KOPT-K1 (cell line): ENCODE measurements around the gene ITM2C.

ENCODE experiments used
- H3K27ac ChIP-seq: fragments of 200-600 bp; sonication (generic); 2 replicates; pipeline ENCODE4 v1.5.1; 2016; ENCODE audit warnings: antibody characterized with exemption, mild to moderate bottlenecking, low read depth, low read length; ENCODE audit not compliant: poor library complexity, severe bottlenecking
- H3K36me3 ChIP-seq: fragments of 200-600 bp; sonication (generic); 2 replicates; pipeline ENCODE4 v1.5.1; 2017; ENCODE audit warnings: antibody characterized with exemption, mild to moderate bottlenecking, low read length, moderate library complexity; ENCODE audit not compliant: insufficient read depth
- H3K9me3 ChIP-seq: fragments of 200-600 bp; sonication (generic); 2 replicates; pipeline ENCODE4 v1.5.1; 2017; ENCODE audit warnings: antibody characterized with exemption, low read length, mild to moderate bottlenecking; ENCODE audit not compliant: insufficient read depth, poor library complexity, severe bottlenecking

Gene ITM2C

DNA sequence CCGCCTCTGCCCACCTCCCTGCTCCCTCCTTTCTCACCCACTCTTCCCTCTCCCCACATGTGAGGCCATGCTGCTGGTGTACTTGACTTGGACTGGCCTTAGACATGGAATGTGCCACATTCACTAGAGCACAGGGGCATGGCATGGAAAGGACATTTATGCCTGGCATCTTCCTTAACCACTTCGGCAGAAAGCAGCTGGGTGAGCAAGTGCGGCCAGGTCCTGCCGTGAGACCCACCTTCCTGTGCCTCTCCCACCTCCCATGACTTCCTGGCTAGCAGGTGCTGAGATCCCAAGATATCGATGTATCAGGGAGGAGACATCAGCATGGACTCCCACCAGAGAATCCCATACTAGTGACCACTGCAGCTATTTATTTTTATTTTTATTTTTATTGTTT, 47.3 kb downstream of the ITM2C start:
- no peaks in the 10 kb centered on the region for H3K36me3 ChIP-seq
- H3K9me3 ChIP-seq: no peaks in the 10 kb centered on the region
- no peak overlapping the region for H3K27ac ChIP-seq

DNA sequence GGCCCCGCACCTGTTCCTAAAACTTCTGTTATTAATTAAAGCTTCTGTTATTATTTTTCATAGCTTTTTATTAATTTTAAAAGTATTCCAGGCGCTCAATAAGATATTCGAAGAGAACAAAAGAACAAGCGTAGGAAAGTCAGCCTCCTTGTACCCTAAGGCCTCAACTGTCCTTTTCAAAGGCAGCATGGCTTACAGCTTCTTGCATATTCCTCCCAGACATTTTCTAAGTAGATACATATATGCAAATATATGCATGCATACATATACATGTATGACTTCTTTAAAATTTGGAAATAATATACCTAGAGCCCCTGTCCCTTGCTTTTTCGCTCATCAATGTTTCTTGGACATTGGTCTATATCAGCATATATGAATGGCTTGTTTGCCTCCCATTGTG, 48.0 kb downstream of the ITM2C start:
- H3K36me3 ChIP-seq: no peaks in the 10 kb centered on the region
- H3K27ac ChIP-seq: no peak overlapping the region
- no peaks in the 10 kb centered on the region for H3K9me3 ChIP-seq

- no peak overlapping the region for H3K27ac ChIP-seq
- H3K9me3 ChIP-seq: no peaks in the 10 kb centered on the region
- no peaks in the 10 kb centered on the region for H3K36me3 ChIP-seq
Measured at GRCh38 chr2:230913406-230914143, 48.8 kb downstream of the ITM2C start.

- H3K9me3 ChIP-seq: no peaks in the 10 kb centered on the region
- H3K36me3 ChIP-seq: no peaks in the 10 kb centered on the region
- no peak overlapping the region for H3K27ac ChIP-seq
Measured at GRCh38 chr2:230914886-230915285, 50.1 kb downstream of the ITM2C start.

- no peaks in the 10 kb centered on the region for H3K9me3 ChIP-seq
- no peak overlapping the region for H3K27ac ChIP-seq
Measured at GRCh38 chr2:230915319-230915718, 50.6 kb downstream of the ITM2C start.

GRCh38 chr2:230916218-230916617, 51.5 kb downstream of the ITM2C start:
- Histone ChIP-seq H3K27ac (no peak overlapping the region), H3K9me3 (no peaks in the 10 kb centered on the region), H3K36me3 (no peaks in the 10 kb centered on the region)

More at GRCh38 chr2:230915319-230915718, 50.6 kb downstream of the ITM2C start:
- no peaks in the 10 kb centered on the region for H3K36me3 ChIP-seq

DNA sequence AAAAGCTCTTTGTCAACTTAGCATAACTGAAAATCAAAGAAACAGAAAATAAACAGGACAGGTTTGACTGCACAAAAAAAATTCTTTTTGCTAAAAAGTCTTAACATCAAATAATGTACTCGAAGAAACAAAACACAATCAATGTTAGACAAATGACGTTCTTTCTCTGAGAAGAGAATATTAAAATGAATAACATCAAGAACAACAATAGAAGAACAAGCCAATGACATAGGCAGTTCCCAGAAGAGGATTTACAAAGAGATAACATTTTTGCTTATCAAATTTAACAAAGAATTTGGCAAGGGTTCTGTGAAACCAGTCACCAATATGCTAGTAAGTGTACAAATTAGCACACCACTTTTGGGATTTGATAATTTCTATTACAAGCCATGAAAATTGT, 54.5 kb downstream of the ITM2C start:
- H3K9me3 ChIP-seq: no peaks in the 10 kb centered on the region
- no peaks in the 10 kb centered on the region for H3K36me3 ChIP-seq
- no peak overlapping the region for H3K27ac ChIP-seq

- no peak overlapping the region for H3K27ac ChIP-seq
- H3K9me3 ChIP-seq: no peaks in the 10 kb centered on the region
- no peaks in the 10 kb centered on the region for H3K36me3 ChIP-seq
Measured at GRCh38 chr2:230919681-230920080, 54.9 kb downstream of the ITM2C start.

DNA sequence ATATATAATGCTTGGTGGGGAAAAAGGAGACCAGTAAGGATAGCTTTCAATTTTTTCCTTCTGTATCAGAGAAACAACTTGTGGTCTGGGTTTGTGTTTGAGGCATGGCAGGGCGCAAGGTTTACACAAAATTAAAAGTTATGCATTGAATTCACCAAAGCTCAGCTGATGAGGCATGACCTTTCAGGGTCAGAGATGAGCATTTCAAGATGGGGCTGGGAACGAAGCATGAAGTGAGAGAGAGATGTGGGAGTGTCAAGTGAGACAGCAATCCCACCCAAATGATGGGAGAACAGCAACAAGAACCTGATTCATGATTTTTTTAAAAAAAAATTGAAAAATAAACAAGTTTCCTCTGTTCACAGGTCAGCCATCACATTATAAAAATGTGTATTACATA, 55.4 kb downstream of the ITM2C start:
- H3K9me3 ChIP-seq: no peaks in the 10 kb centered on the region
- no peaks in the 10 kb centered on the region for H3K36me3 ChIP-seq
- H3K27ac ChIP-seq: no peak overlapping the region

- H3K27ac ChIP-seq: no peak overlapping the region
- H3K9me3 ChIP-seq: no peaks in the 10 kb centered on the region
- no peaks in the 10 kb centered on the region for H3K36me3 ChIP-seq
Measured at GRCh38 chr2:230921806-230922595, 57.3 kb downstream of the ITM2C start.

- no peaks in the 10 kb centered on the region for H3K36me3 ChIP-seq
- H3K27ac ChIP-seq: no peak overlapping the region
- no peaks in the 10 kb centered on the region for H3K9me3 ChIP-seq
Measured at GRCh38 chr2:230922951-230923717, 58.4 kb downstream of the ITM2C start.

GRCh38 chr2:230924092-230924469, 59.3 kb downstream of the ITM2C start:
- Histone ChIP-seq H3K36me3 (no peaks in the 10 kb centered on the region), H3K27ac (no peak overlapping the region), H3K9me3 (no peaks in the 10 kb centered on the region)

- no peaks in the 10 kb centered on the region for H3K36me3 ChIP-seq
- no peak within 1 kb of the TSS for H3K27ac ChIP-seq
- H3K9me3 ChIP-seq: no peaks in the 10 kb centered on the region
Measured at GRCh38 chr2:230924470-230925341, 60.0 kb downstream of the ITM2C start, which contains the start of gene GPR55. Gene GPR55, minus strand, starts transcription at chr2:230925242. Its CDS starts 14,280 bp downstream, at chr2:230910962.

DNA sequence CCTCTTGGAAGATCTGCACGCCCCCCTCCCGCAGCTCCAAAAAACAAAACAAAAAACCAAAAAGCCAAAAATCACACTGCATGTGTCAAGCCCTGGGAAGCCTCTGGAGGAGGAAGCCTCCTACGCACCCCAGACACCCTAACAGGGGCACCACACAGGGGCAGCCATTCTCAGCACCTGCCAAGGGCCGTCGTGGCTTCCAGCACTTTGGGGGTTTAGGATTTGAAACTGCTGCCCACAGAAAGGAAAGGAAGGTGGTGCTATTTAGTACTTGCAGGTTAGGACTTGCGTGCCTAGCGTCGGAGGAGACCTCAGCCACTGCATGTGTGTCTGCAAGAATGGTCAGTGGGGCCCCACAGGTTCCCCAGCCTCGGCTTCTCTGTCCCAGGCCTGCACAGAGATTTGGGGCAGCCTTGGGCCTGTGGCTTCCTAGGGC, 60.7 kb downstream of the ITM2C start:
- Histone ChIP-seq H3K36me3 (no peaks in the 10 kb centered on the region), H3K27ac (no peak overlapping the region)

More for the DNA sequence above, 60.7 kb downstream of the ITM2C start:
- H3K9me3 ChIP-seq: no peaks in the 10 kb centered on the region
